ENCODE data around the gene KIAA0825. TPM values are rescaled to one million over a fixed set of nuclear protein-coding genes. Genes with fewer than 3 reads are reported as not detected.

KIAA0825 gene
- total and polyA plus RNA-seq, 2 donors (not counting 1 experiment from before 2014, with no cell fraction given): 1.7 to 3.6 TPM

GRCh38 chr5:94310833-94311232 is 307.6 kb downstream of the KIAA0825 start:
- Histone ChIP-seq H3K4me2 (ENCODE audit: extremely low read depth, insufficient read depth, low read length) (no peak overlapping the region), H3K9ac (ENCODE audit: insufficient read depth, low read length) (no peak overlapping the region), H4K20me1 (ENCODE audit: control insufficient read depth, extremely low read depth, insufficient read depth, low read length) (no peaks in the 10 kb centered on the region), H3K4me1 (ENCODE audit: control insufficient read depth, extremely low read depth, insufficient read depth, low read length) (no peaks in the 10 kb centered on the region), H3K9me3 (ENCODE audit: control insufficient read depth, insufficient read depth, low read depth, low read length) (no peaks in the 10 kb centered on the region), H3K36me3 (ENCODE audit: control insufficient read depth, insufficient read depth, low read length) (no peaks in the 10 kb centered on the region), H3K79me2 (ENCODE audit: control insufficient read depth, insufficient read depth, low read length) (no peaks in the 10 kb centered on the region), H3K27me3 (ENCODE audit: control insufficient read depth, insufficient read depth, low read length) (no peaks in the 10 kb centered on the region), H3K4me3 (replicated peaks in 1 of 4; ENCODE audit: control extremely low read depth in 1 of 4, insufficient read depth in 1 of 4, low read depth in 3 of 4, low read length in 4 of 4) (no peak overlapping the region), H3K27ac (ENCODE audit: insufficient read depth, low read length) (no peak overlapping the region), H2AFZ (ENCODE audit: low read length) (no peak overlapping the region)
- TF ChIP-seq EZH2 (IDR thresholded peaks at IDR 0.05; ENCODE audit: low read length, missing control alignments) (no peak), CTCF (conservative IDR thresholded peaks at IDR 0.05 in 1 of 2, IDR thresholded peaks at IDR 0.05 in 1 of 2; ENCODE audit: low read depth in 1 of 2, low read length in 2 of 2) (no peak)
- no peak for DNase-seq (ENCODE audit: low read depth in 2 of 2)

GRCh38 chr5:94309141-94309540 is 309.3 kb downstream of the KIAA0825 start:
- Histone ChIP-seq H3K27me3 (ENCODE audit: control insufficient read depth, insufficient read depth, low read length) (no peaks in the 10 kb centered on the region), H3K79me2 (ENCODE audit: control insufficient read depth, insufficient read depth, low read length) (no peaks in the 10 kb centered on the region), H2AFZ (ENCODE audit: low read length) (peak overlapping the region; percentile 27), H3K9me3 (ENCODE audit: control insufficient read depth, insufficient read depth, low read depth, low read length) (no peaks in the 10 kb centered on the region), H3K4me1 (ENCODE audit: control insufficient read depth, extremely low read depth, insufficient read depth, low read length) (no peaks in the 10 kb centered on the region), H3K9ac (ENCODE audit: insufficient read depth, low read length) (no peak overlapping the region), H3K4me2 (ENCODE audit: extremely low read depth, insufficient read depth, low read length) (no peak overlapping the region), H4K20me1 (ENCODE audit: control insufficient read depth, extremely low read depth, insufficient read depth, low read length) (no peaks in the 10 kb centered on the region), H3K4me3 (replicated peaks in 1 of 4; ENCODE audit: control extremely low read depth in 1 of 4, insufficient read depth in 1 of 4, low read depth in 3 of 4, low read length in 4 of 4) (no peak overlapping the region), H3K36me3 (ENCODE audit: control insufficient read depth, insufficient read depth, low read length) (no peaks in the 10 kb centered on the region), H3K27ac (ENCODE audit: insufficient read depth, low read length) (no peak overlapping the region)
- TF ChIP-seq CTCF (conservative IDR thresholded peaks at IDR 0.05 in 1 of 2, IDR thresholded peaks at IDR 0.05 in 1 of 2; ENCODE audit: low read depth in 1 of 2, low read length in 2 of 2) (no peak), EZH2 (IDR thresholded peaks at IDR 0.05; ENCODE audit: low read length, missing control alignments) (no peak)
- DNase-seq (ENCODE audit: low read depth in 2 of 2): peak in 1 of 2 donors; percentile 63

GRCh38 chr5:94308442-94308841 is 310.0 kb downstream of the KIAA0825 start:
- Histone ChIP-seq H3K4me3 (replicated peaks in 1 of 4; ENCODE audit: control extremely low read depth in 1 of 4, insufficient read depth in 1 of 4, low read depth in 3 of 4, low read length in 4 of 4) (no peak overlapping the region), H3K9me3 (ENCODE audit: control insufficient read depth, insufficient read depth, low read depth, low read length) (no peaks in the 10 kb centered on the region), H3K4me1 (ENCODE audit: control insufficient read depth, extremely low read depth, insufficient read depth, low read length) (no peaks in the 10 kb centered on the region), H3K27me3 (ENCODE audit: control insufficient read depth, insufficient read depth, low read length) (no peaks in the 10 kb centered on the region), H3K27ac (ENCODE audit: insufficient read depth, low read length) (no peak overlapping the region), H3K79me2 (ENCODE audit: control insufficient read depth, insufficient read depth, low read length) (no peaks in the 10 kb centered on the region), H2AFZ (ENCODE audit: low read length) (no peak overlapping the region), H3K9ac (ENCODE audit: insufficient read depth, low read length) (no peak overlapping the region), H4K20me1 (ENCODE audit: control insufficient read depth, extremely low read depth, insufficient read depth, low read length) (no peaks in the 10 kb centered on the region), H3K36me3 (ENCODE audit: control insufficient read depth, insufficient read depth, low read length) (no peaks in the 10 kb centered on the region), H3K4me2 (ENCODE audit: extremely low read depth, insufficient read depth, low read length) (no peak overlapping the region)
- TF ChIP-seq EZH2 (IDR thresholded peaks at IDR 0.05; ENCODE audit: low read length, missing control alignments): no peak
- no peak for TF ChIP-seq CTCF (conservative IDR thresholded peaks at IDR 0.05 in 1 of 2, IDR thresholded peaks at IDR 0.05 in 1 of 2; ENCODE audit: low read depth in 1 of 2, low read length in 2 of 2)
- DNase-seq (ENCODE audit: low read depth in 2 of 2): no peak

Measured in fibroblast of lung (primary cell).